NT2/D1 (cell line): ENCODE results near the gene CFAP54.

Experiments used
- DNase-seq: peaks from one replicate; pipeline ENCODE4 v3.0.0-alpha.2; 2011; ENCODE audit warnings: low read depth, low spot score
- H3K27me3 ChIP-seq: 2 replicates; pipeline ENCODE4 v1.6.0; 2011; ENCODE audit warnings: mild to moderate bottlenecking; ENCODE audit not compliant: insufficient read length, insufficient read depth
- H3K36me3 ChIP-seq: 2 replicates; pipeline ENCODE4 v1.6.1; 2011; ENCODE audit warnings: mild to moderate bottlenecking, low read length, mixed read lengths; ENCODE audit not compliant: insufficient read depth, insufficient read length
- H3K4me1 ChIP-seq: 2 replicates; pipeline ENCODE4 v1.5.1; 2011; ENCODE audit not compliant: insufficient read depth, insufficient read length
- H3K4me3 ChIP-seq: 2 replicates; pipeline ENCODE4 v1.5.1; 2011; ENCODE audit warnings: low read depth; ENCODE audit not compliant: insufficient read length
- H3K9ac ChIP-seq: 2 replicates; pipeline ENCODE4 v1.6.0; 2011; ENCODE audit warnings: low read depth; ENCODE audit not compliant: insufficient read length
- H3K9me3 ChIP-seq: 2 replicates; pipeline ENCODE4 v1.5.1; 2011; ENCODE audit warnings: mild to moderate bottlenecking, low read length; ENCODE audit not compliant: insufficient read depth
- SUZ12 ChIP-seq: IDR thresholded peaks from 2 replicates; pipeline ENCODE4 v1.6.1; 2011; ENCODE audit not compliant: insufficient read length, insufficient read depth; ENCODE audit errors: extremely low read depth
- YY1 ChIP-seq: IDR thresholded peaks from 2 replicates; pipeline ENCODE4 v1.6.1; 2011; ENCODE audit not compliant: insufficient read length, insufficient read depth
- ZNF274 ChIP-seq: IDR thresholded peaks from 2 replicates; pipeline ENCODE4 v1.6.1; 2011; ENCODE audit warnings: mild to moderate bottlenecking, low read depth, low read length

The CFAP54 gene

GRCh38 chr12:96829354-96829753, 340.0 kb downstream of the CFAP54 start:
- TF ChIP-seq ZNF274: no peak
- TF ChIP-seq YY1: no peak
- no peak for TF ChIP-seq SUZ12
- no peaks in the 10 kb centered on the region for H3K27me3 ChIP-seq
- no peaks in the 10 kb centered on the region for H3K4me1 ChIP-seq
- DNase-seq: no peak
- no peak overlapping the region for H3K9ac ChIP-seq
- no peaks in the 10 kb centered on the region for H3K9me3 ChIP-seq
- no peaks in the 10 kb centered on the region for H3K36me3 ChIP-seq
- H3K4me3 ChIP-seq: no peak overlapping the region

GRCh38 chr12:96831346-96831745, 342.0 kb downstream of the CFAP54 start:
- no peak for DNase-seq
- no peak overlapping the region for H3K4me3 ChIP-seq
- TF ChIP-seq SUZ12: no peak
- no peak for TF ChIP-seq ZNF274
- no peak for TF ChIP-seq YY1

GRCh38 chr12:96846293-96846692, 356.9 kb downstream of the CFAP54 start:
- peak; percentile 16 for DNase-seq
- Histone ChIP-seq H3K4me1 (no peaks in the 10 kb centered on the region), H3K36me3 (no peaks in the 10 kb centered on the region)

More at GRCh38 chr12:96831346-96831745, 342.0 kb downstream of the CFAP54 start:
- H3K27me3 ChIP-seq: no peaks in the 10 kb centered on the region
- H3K9ac ChIP-seq: no peak overlapping the region
- H3K9me3 ChIP-seq: no peaks in the 10 kb centered on the region
- no peaks in the 10 kb centered on the region for H3K36me3 ChIP-seq
- H3K4me1 ChIP-seq: no peaks in the 10 kb centered on the region

GRCh38 chr12:96850676-96851075, 361.3 kb downstream of the CFAP54 start:
- TF ChIP-seq SUZ12: no peak
- no peak for TF ChIP-seq ZNF274
- no peak for TF ChIP-seq YY1
- Histone ChIP-seq H3K9me3 (peaks cover 9% of the 10 kb centered on the region), H3K36me3 (no peaks in the 10 kb centered on the region), H3K4me3 (no peak overlapping the region), H3K4me1 (no peaks in the 10 kb centered on the region), H3K9ac (no peak overlapping the region), H3K27me3 (no peaks in the 10 kb centered on the region)
- DNase-seq: no peak

More at GRCh38 chr12:96846293-96846692, 356.9 kb downstream of the CFAP54 start:
- Histone ChIP-seq H3K9ac (no peak overlapping the region), H3K9me3 (no peaks in the 10 kb centered on the region), H3K4me3 (no peak overlapping the region), H3K27me3 (no peaks in the 10 kb centered on the region)
- TF ChIP-seq ZNF274 (no peak), SUZ12 (no peak), YY1 (no peak)

GRCh38 chr12:96858162-96858561, 368.8 kb downstream of the CFAP54 start:
- DNase-seq: no peak
- H3K9ac ChIP-seq: no peak overlapping the region
- TF ChIP-seq YY1: no peak
- no peak for TF ChIP-seq SUZ12
- no peak for TF ChIP-seq ZNF274
- no peaks in the 10 kb centered on the region for H3K36me3 ChIP-seq
- H3K4me1 ChIP-seq: no peaks in the 10 kb centered on the region
- H3K9me3 ChIP-seq: peaks cover 20% of the 10 kb centered on the region
- H3K27me3 ChIP-seq: no peaks in the 10 kb centered on the region
- no peak overlapping the region for H3K4me3 ChIP-seq

- no peak overlapping the region for H3K4me3 ChIP-seq
- no peak for TF ChIP-seq ZNF274
- TF ChIP-seq YY1: no peak
- TF ChIP-seq SUZ12: no peak
- no peaks in the 10 kb centered on the region for H3K27me3 ChIP-seq
- H3K9ac ChIP-seq: no peak overlapping the region
- H3K4me1 ChIP-seq: no peaks in the 10 kb centered on the region
- no peak for DNase-seq
- no peaks in the 10 kb centered on the region for H3K36me3 ChIP-seq
- H3K9me3 ChIP-seq: peaks cover 8% of the 10 kb centered on the region; the same call in 1 of the 2 replicates
These were observed 372.3 kb downstream of the CFAP54 start for GRCh38 chr12:96861656-96862055.

GRCh38 chr12:96862326-96862725, 372.9 kb downstream of the CFAP54 start:
- H3K27me3 ChIP-seq: no peaks in the 10 kb centered on the region
- no peak for DNase-seq
- H3K4me1 ChIP-seq: no peaks in the 10 kb centered on the region
- TF ChIP-seq ZNF274: no peak
- no peak for TF ChIP-seq YY1
- no peak for TF ChIP-seq SUZ12
- no peaks in the 10 kb centered on the region for H3K36me3 ChIP-seq
- no peak overlapping the region for H3K9ac ChIP-seq
- H3K9me3 ChIP-seq: peaks cover 2% of the 10 kb centered on the region; the same call in 1 of the 2 replicates
- no peak overlapping the region for H3K4me3 ChIP-seq
